OCI-LY3 (cell line): ENCODE measurements around the gene SOWAHC.

Source experiments
- EZH2phosphoT487 ChIP-seq: fragments of 200-600 bp; shearing (Covaris generic); IDR thresholded peaks from 2 replicates; pipeline ENCODE4 v1.6.1; 2018; ENCODE audit warnings: antibody characterized with exemption, mixed run types, low read depth
- TF ChIP-seq, protein P1 (sequence below): fragments of 200-600, 300-600 bp; sonication (generic); IDR thresholded peaks from 2 replicates; pipeline ENCODE4 v1.5.1; 2014; ENCODE audit warnings: antibody characterized with exemption, low read length, low read depth

DNA sequence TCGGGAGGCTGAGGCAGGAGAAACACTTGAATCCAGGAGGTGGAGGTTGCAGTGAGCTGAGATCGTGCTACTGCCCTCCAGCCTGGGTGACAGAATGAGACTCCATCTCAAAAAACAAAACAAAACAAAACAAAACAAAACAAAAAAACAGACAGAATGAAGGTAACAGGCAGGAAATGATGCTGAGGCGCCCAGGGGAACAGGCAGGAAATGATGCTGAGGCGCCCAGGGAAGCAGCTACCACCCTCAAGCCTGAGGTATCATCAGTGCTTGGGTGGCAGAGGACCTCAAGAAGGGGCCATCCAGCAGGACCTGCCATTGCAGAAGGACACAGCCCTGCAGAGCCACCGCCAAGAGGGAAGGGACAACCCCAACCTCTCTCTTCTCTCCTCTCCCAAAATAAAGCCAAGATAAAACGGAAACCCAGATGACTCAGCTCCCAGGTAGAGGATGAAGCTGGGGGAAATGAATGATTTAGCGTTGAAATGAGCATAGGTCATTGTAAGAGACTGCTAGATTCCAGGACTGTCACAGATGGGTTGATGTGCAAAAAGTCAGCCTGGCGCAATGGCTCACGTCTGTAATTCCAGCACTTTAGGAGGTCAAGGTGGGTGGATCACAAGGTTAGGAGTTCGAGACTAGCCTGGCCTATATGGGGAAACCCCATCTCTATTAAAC is 19.3 kb downstream of the SOWAHC start:
- TF ChIP-seq, protein P1, sequence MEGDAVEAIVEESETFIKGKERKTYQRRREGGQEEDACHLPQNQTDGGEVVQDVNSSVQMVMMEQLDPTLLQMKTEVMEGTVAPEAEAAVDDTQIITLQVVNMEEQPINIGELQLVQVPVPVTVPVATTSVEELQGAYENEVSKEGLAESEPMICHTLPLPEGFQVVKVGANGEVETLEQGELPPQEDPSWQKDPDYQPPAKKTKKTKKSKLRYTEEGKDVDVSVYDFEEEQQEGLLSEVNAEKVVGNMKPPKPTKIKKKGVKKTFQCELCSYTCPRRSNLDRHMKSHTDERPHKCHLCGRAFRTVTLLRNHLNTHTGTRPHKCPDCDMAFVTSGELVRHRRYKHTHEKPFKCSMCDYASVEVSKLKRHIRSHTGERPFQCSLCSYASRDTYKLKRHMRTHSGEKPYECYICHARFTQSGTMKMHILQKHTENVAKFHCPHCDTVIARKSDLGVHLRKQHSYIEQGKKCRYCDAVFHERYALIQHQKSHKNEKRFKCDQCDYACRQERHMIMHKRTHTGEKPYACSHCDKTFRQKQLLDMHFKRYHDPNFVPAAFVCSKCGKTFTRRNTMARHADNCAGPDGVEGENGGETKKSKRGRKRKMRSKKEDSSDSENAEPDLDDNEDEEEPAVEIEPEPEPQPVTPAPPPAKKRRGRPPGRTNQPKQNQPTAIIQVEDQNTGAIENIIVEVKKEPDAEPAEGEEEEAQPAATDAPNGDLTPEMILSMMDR: no peak
- TF ChIP-seq EZH2phosphoT487: no peak
